HEK293 (cell line): ENCODE measurements around the gene SEC22C.

Experiments used
- CTCF ChIA-PET: fragments of 350-600 bp; formaldehyde crosslinking; extraction: SDS; loops from one replicate; lab custom pipeline; 2021; ENCODE audit warnings: antibody characterized with exemption; lab: Yijun Ruan, JAX
- POLR2A ChIA-PET: fragments of 300-600 bp; formaldehyde crosslinking; extraction: SDS; loops from one replicate; lab custom pipeline; 2020; ENCODE audit warnings: antibody characterized with exemption, inconsistent platforms; lab: Yijun Ruan, JAX
- H3K27ac ChIP-seq: fragments of 200-500 bp; sonication (Bioruptor generic); 2 replicates; pipeline ENCODE4 v1.5.1; 2014; ENCODE audit warnings: low read depth, low read length, control low read depth, inconsistent platforms; ENCODE audit errors: extremely low read depth
- H3K36me3 ChIP-seq, 2 experiments: fragments of 200-500 bp in 1 of 2; sonication (Bioruptor generic) in 1 of 2; 1 replicate in 1 of 2; 2 replicates in 1 of 2; pipeline ENCODE4 v1.5.1; 2014 to 2017; ENCODE audit warnings: inconsistent platforms in 2 of 2, low read length in 2 of 2; ENCODE audit not compliant: control insufficient read depth in 2 of 2, insufficient read depth in 1 of 2
- H3K4me1 ChIP-seq: fragments of 200-500 bp; sonication (Bioruptor generic); 2 replicates; pipeline ENCODE4 v1.5.1; 2014; ENCODE audit warnings: mild to moderate bottlenecking, low read length, inconsistent platforms; ENCODE audit not compliant: control insufficient read depth, insufficient read depth
- H3K4me3 ChIP-seq: 2 replicates; pipeline ENCODE4 v1.5.1; 2011; ENCODE audit warnings: low read depth, mild to moderate bottlenecking, control low read depth, low read length, moderate library complexity
- H3K9me3 ChIP-seq: fragments of 200-500 bp; sonication (Bioruptor generic); 2 replicates; pipeline ENCODE4 v1.5.1; 2014; ENCODE audit warnings: low read depth, low read length, inconsistent platforms; ENCODE audit not compliant: control insufficient read depth, insufficient read depth
- GLIS1 ChIP-seq: fragments of 450-650 bp; formaldehyde crosslinking; IDR thresholded peaks from 2 replicates; pipeline ENCODE4 v1.5.1; 2016; ENCODE audit warnings: missing biosample characterization, missing genetic modification characterization
- PRDM1 ChIP-seq: fragments of 450-650 bp; formaldehyde crosslinking; IDR thresholded peaks from 2 replicates; pipeline ENCODE4; 2016; ENCODE audit warnings: missing biosample characterization, missing genetic modification characterization
- SP2 ChIP-seq: fragments of 450-650 bp; formaldehyde crosslinking; IDR thresholded peaks from 2 replicates; pipeline ENCODE4 v1.5.1; 2016; ENCODE audit warnings: missing biosample characterization, missing genetic modification characterization
- YY1 ChIP-seq: fragments of 450-650 bp; formaldehyde crosslinking; IDR thresholded peaks from 2 replicates; pipeline ENCODE4 v1.5.1; 2018; ENCODE audit warnings: missing biosample characterization, missing genetic modification characterization
- ZBTB10 ChIP-seq: fragments of 450-650 bp; formaldehyde crosslinking; IDR thresholded peaks from 2 replicates; pipeline ENCODE4 v1.5.1; 2016; ENCODE audit warnings: missing biosample characterization, missing genetic modification characterization
- ZBTB11 ChIP-seq: fragments of 450-650 bp; formaldehyde crosslinking; conservative IDR thresholded peaks from 2 replicates; pipeline ENCODE4 v1.5.1; 2016; ENCODE audit warnings: low read depth, missing biosample characterization, missing genetic modification characterization
- ZBTB20 ChIP-seq: fragments of 450-650 bp; formaldehyde crosslinking; IDR thresholded peaks from 2 replicates; pipeline ENCODE4 v1.5.1; 2016; ENCODE audit warnings: missing biosample characterization, missing genetic modification characterization
- ZBTB48 ChIP-seq: fragments of 450-650 bp; formaldehyde crosslinking; IDR thresholded peaks from 2 replicates; pipeline ENCODE4 v1.5.1; 2016; ENCODE audit warnings: missing biosample characterization, missing genetic modification characterization
- ZFP3 ChIP-seq: fragments of 450-650 bp; formaldehyde crosslinking; IDR thresholded peaks from 2 replicates; pipeline ENCODE4 v1.5.1; 2016; ENCODE audit warnings: low read depth, missing biosample characterization, missing genetic modification characterization
- ZFP41 ChIP-seq: fragments of 450-650 bp; formaldehyde crosslinking; IDR thresholded peaks from 2 replicates; pipeline ENCODE4 v1.5.1; 2016; ENCODE audit warnings: missing biosample characterization, missing genetic modification characterization, borderline replicate concordance
- ZNF223 ChIP-seq: fragments of 450-650 bp; formaldehyde crosslinking; IDR thresholded peaks from 2 replicates; pipeline ENCODE4 v1.5.1; 2016; ENCODE audit warnings: missing biosample characterization, missing genetic modification characterization
- ZNF280C ChIP-seq: fragments of 450-650 bp; formaldehyde crosslinking; IDR thresholded peaks from 2 replicates; pipeline ENCODE4 v1.5.1; 2016; ENCODE audit warnings: missing biosample characterization, missing genetic modification characterization
- ZNF335 ChIP-seq: fragments of 450-650 bp; formaldehyde crosslinking; conservative IDR thresholded peaks from 2 replicates; pipeline ENCODE4 v1.5.1; 2016; ENCODE audit warnings: missing biosample characterization, missing genetic modification characterization
- ZNF366 ChIP-seq: fragments of 450-650 bp; formaldehyde crosslinking; conservative IDR thresholded peaks from 2 replicates; pipeline ENCODE4 v1.5.1; 2016; ENCODE audit warnings: missing biosample characterization, missing genetic modification characterization
- ZNF398 ChIP-seq: fragments of 450-650 bp; formaldehyde crosslinking; IDR thresholded peaks from 2 replicates; pipeline ENCODE4 v1.5.1; 2017; ENCODE audit warnings: missing biosample characterization, missing genetic modification characterization
- ZNF514 ChIP-seq: fragments of 450-650 bp; formaldehyde crosslinking; IDR thresholded peaks from 2 replicates; pipeline ENCODE4 v1.5.1; 2016; ENCODE audit warnings: missing biosample characterization, missing genetic modification characterization
- ZNF645 ChIP-seq: fragments of 450-650 bp; formaldehyde crosslinking; IDR thresholded peaks from 2 replicates; pipeline ENCODE4; 2016; ENCODE audit warnings: missing biosample characterization, missing genetic modification characterization

The SEC22C gene

GRCh38 chr3:42600958-42601675 is 19.4 kb upstream of the SEC22C start:
- H3K27ac ChIP-seq: peak overlapping the region; percentile 75

More at GRCh38 chr3:42600958-42601675, 19.4 kb upstream of the SEC22C start:
- TF ChIP-seq ZNF280C (tag by site-specific recombination): no peak
- TF ChIP-seq ZNF645 (tag by site-specific recombination): no peak
- peak; percentile 48 for TF ChIP-seq SP2 (tag by site-specific recombination)
- TF ChIP-seq GLIS1 (tag by site-specific recombination): no peak
- peak; percentile 57 for TF ChIP-seq ZNF335 (tag by site-specific recombination)
- no peak for TF ChIP-seq ZNF514 (tag by site-specific recombination)
- TF ChIP-seq ZNF366 (tag by site-specific recombination): 0 out of 2 replicates have a peak, but pooled peaks have one; percentile 30
- 0 out of 2 replicates have a peak, but pooled peaks have one; percentile 7 for TF ChIP-seq ZBTB10 (tag by site-specific recombination)
- TF ChIP-seq PRDM1 (tag by site-specific recombination): peak; percentile 59
- 0 out of 2 replicates have a peak, but pooled peaks have one; percentile 3 for TF ChIP-seq ZBTB48 (tag by site-specific recombination)
- peak; percentile 84 for TF ChIP-seq ZNF398 (tag by site-specific recombination)
- TF ChIP-seq YY1 (tag by site-specific recombination): no peak
- peak; percentile 29; the same call in 1 of the 2 replicates for TF ChIP-seq ZBTB20 (tag by site-specific recombination)
- TF ChIP-seq ZNF223 (tag by site-specific recombination): peak; percentile 88; the same call in 1 of the 2 replicates
- TF ChIP-seq ZFP3 (tag by site-specific recombination): no peak
- TF ChIP-seq ZBTB11 (tag by site-specific recombination): peak; percentile 53
- no peak for TF ChIP-seq ZFP41
- H3K4me3 ChIP-seq: peak overlapping the region; percentile 93
- H3K4me1 ChIP-seq: no peaks in the 10 kb centered on the region
- no peaks in the 10 kb centered on the region for H3K9me3 ChIP-seq
- peaks cover 10 to 29% of the 10 kb centered on the region in 2 experiments; a peak in 2 of 3 replicates for H3K36me3 ChIP-seq
- ChIA-PET POLR2A (interaction anchor here (0.6 to 2.7 kb wide), 12 partner anchors 8 to 274 kb away, joined by 3 to 60 read pairs (median 4); partner anchors contain the start of genes SEC22C and SS18L2), CTCF (interaction anchor here (0.6 to 1.3 kb wide), 4 partner anchors 11 to 145 kb away, joined by 3 to 4 read pairs (median 3); partner anchors contain the start of gene SS18L2)
